ENCODE data around the gene YKT6. TPM values are rescaled to one million over a fixed set of nuclear protein-coding genes. Genes with fewer than 3 reads are reported as not detected.

Gene YKT6
- total and polyA plus RNA-seq, 2 of the 8 experiments (the other 6 are each of a cell fraction or from before 2014, with no cell fraction given), result 75.3 to 103 TPM

GRCh38 chr7:44213206-44213876, 12.6 kb downstream of the YKT6 start:
- H2BK15ac ChIP-seq (ENCODE audit: low read length), result no peak overlapping the region
- ChIA-PET CTCF (ENCODE audit: partially characterized antibody) (interaction anchor here (0.8 to 6.0 kb wide), 8 partner anchors 10 to 82 kb away, joined by 3 to 35 read pairs (median 6); partner anchors contain the start of gene YKT6), POLR2A (ENCODE audit: partially characterized antibody) (no interaction called here)
- no peaks in the 10 kb centered on the region for H3K9me3 ChIP-seq (ENCODE audit: insufficient read depth in 2 of 2, low read depth in 1 of 2, low read length in 1 of 2)
- H3K79me2 ChIP-seq (ENCODE audit: control insufficient read depth in 1 of 2, insufficient read depth in 2 of 2, low read length in 2 of 2), result no peaks in the 10 kb centered on the region
- H3K14ac ChIP-seq (ENCODE audit: insufficient read length), result no peak overlapping the region
- no peak overlapping the region for H3K18ac ChIP-seq (ENCODE audit: extremely low read depth, low read length)
- 91% methylated on average over 3 of the region's 3 CpGs; no CpG with 5 or more reads in 1 of the 2 experiments for WGBS, 2 experiments (ENCODE audit: extremely low coverage in 1 of 2, insufficient coverage in 1 of 2, insufficient read length in 1 of 2, insufficient replicate concordance in 2 of 2, low coverage in 1 of 2, low lambda C conversion rate in 2 of 2, missing lambda C conversion rate in 1 of 2)
- no peak overlapping the region for H4K5ac ChIP-seq (ENCODE audit: insufficient read length, low read depth, low read length)
- no peak for FAIRE-seq
- H2BK5ac ChIP-seq (ENCODE audit: low read depth, low read length), result peak overlapping the region; percentile 35; the same call in 1 of the 2 replicates
- H3K4me3 ChIP-seq (ENCODE audit: extremely low read depth in 1 of 4, insufficient read depth in 2 of 4, low read depth in 3 of 4, low read length in 4 of 4), result no peak overlapping the region
- no peak overlapping the region for H3K4me2 ChIP-seq (ENCODE audit: insufficient read depth in 1 of 2, low read depth in 2 of 2, low read length in 2 of 2)
- no peaks in the 10 kb centered on the region for H3K79me1 ChIP-seq (ENCODE audit: low read depth, low read length)
- peak overlapping the region; percentile 36; the same call in 1 of the 2 replicates for H3K27ac ChIP-seq (ENCODE audit: low read depth, low read length)
- H3K27me3 ChIP-seq (replicated peaks in 1 of 4; ENCODE audit: control insufficient read depth in 3 of 4, extremely low read depth in 1 of 4, insufficient read depth in 3 of 4, low read length in 3 of 4), result no peaks in the 10 kb centered on the region
- H2BK12ac ChIP-seq (ENCODE audit: low read depth, low read length), result no peak overlapping the region
- H3K23me2 ChIP-seq (ENCODE audit: low read depth, low read length), result no peaks in the 10 kb centered on the region
- H3K36me3 ChIP-seq (ENCODE audit: control insufficient read depth in 2 of 4, insufficient read depth in 4 of 4, low read length in 3 of 4), result peaks cover 16 to 37% (median 24%) of the 10 kb centered on the region in 4 experiments
- no peak overlapping the region for H2AFZ ChIP-seq (ENCODE audit: low read length)
- peaks cover 0 to 5% of the 10 kb centered on the region in 2 experiments for H4K20me1 ChIP-seq (replicated peaks in 1 of 2; ENCODE audit: control insufficient read depth in 1 of 2, insufficient read depth in 2 of 2, low read length in 2 of 2)
- H3K9ac ChIP-seq (replicated peaks in 1 of 4; ENCODE audit: extremely low read depth in 1 of 4, low read depth in 3 of 4, low read length in 3 of 4), result no peak overlapping the region; a peak in 1 of 7 replicates
- TF ChIP-seq NANOG (IDR thresholded peaks at IDR 0.05; ENCODE audit: insufficient read depth, low read depth, low read length, poor library complexity, severe bottlenecking) (no peak), RBBP5 (IDR thresholded peaks at IDR 0.05; ENCODE audit: borderline replicate concordance, low read depth, low read length) (no peak), RFX5 (IDR thresholded peaks at IDR 0.05; ENCODE audit: borderline replicate concordance, low read depth, low read length) (no peak), RAD21 (IDR thresholded peaks at IDR 0.05 in 1 of 2, conservative IDR thresholded peaks at IDR 0.05 in 1 of 2; ENCODE audit: low read depth in 2 of 2, low read length in 2 of 2) (no peak), HDAC6 (IDR thresholded peaks at IDR 0.05; ENCODE audit: low read depth, low read length) (no peak), HDAC2 (IDR thresholded peaks at IDR 0.05; ENCODE audit: borderline replicate concordance in 1 of 2, low read depth in 2 of 2, low read length in 2 of 2) (no peak)
- DNase-seq (ENCODE audit: low read depth in 1 of 2, low spot score in 2 of 2), result no peak
- peaks cover 0 to 17% (median 11%) of the 10 kb centered on the region in 4 experiments; a peak in 6 of 7 replicates for H3K4me1 ChIP-seq (replicated peaks in 1 of 4; ENCODE audit: control insufficient read depth in 3 of 4, insufficient read depth in 4 of 4, low read length in 3 of 4)
- H2AK5ac ChIP-seq (ENCODE audit: low read depth, low read length), result no peak overlapping the region
- peak overlapping the region; percentile 18; the same call in 1 of the 2 replicates for H4K8ac ChIP-seq (ENCODE audit: extremely low read depth, insufficient read depth, low read length)
- H4K91ac ChIP-seq (replicated peaks; ENCODE audit: insufficient read length, low read length), result no peak overlapping the region
- no peak overlapping the region for H3K56ac ChIP-seq (replicated peaks; ENCODE audit: insufficient read length, low read depth, low read length)
- H3K4ac ChIP-seq (replicated peaks; ENCODE audit: insufficient read length, low read depth, low read length), result no peak overlapping the region
- no peak overlapping the region for H2BK120ac ChIP-seq (replicated peaks; ENCODE audit: low read depth, low read length)
- H3K23ac ChIP-seq (ENCODE audit: insufficient read length), result no peak overlapping the region
- no peak overlapping the region for H2BK20ac ChIP-seq (ENCODE audit: low read length)

Data from H1 (cell line).